Gastrocnemius medialis (tissue), 4 donors: Measurements from ENCODE around the gene LGALS7.

Source experiments
- POLR2A ChIP-seq, 2 donors: fragments of 450-650 bp; IDR thresholded peaks; one replicate each; pipeline ENCODE4 v1.6.1; 2017; ENCODE audit warnings: antibody characterized with exemption in 2 of 2, mild to moderate bottlenecking in 2 of 2, moderate library complexity in 2 of 2
- TF ChIP-seq, protein P1 (sequence below), 5 experiments: fragments of 450-650 bp in 3 of 5; fragments of 200-600 bp in 2 of 5; sonication (generic) in 2 of 5; IDR thresholded peaks in 4 of 5; conservative IDR thresholded peaks in 1 of 5; 1 replicate in 4 of 5; 2 replicates in 1 of 5; pipeline ENCODE4 v1.5.1; 2016 to 2019; ENCODE audit warnings: antibody characterized with exemption in 5 of 5, mild to moderate bottlenecking in 3 of 5, moderate library complexity in 3 of 5

GRCh38 chr19:38737921-38738737 is 35.2 kb downstream of the LGALS7 start:
- TF ChIP-seq, protein P1, sequence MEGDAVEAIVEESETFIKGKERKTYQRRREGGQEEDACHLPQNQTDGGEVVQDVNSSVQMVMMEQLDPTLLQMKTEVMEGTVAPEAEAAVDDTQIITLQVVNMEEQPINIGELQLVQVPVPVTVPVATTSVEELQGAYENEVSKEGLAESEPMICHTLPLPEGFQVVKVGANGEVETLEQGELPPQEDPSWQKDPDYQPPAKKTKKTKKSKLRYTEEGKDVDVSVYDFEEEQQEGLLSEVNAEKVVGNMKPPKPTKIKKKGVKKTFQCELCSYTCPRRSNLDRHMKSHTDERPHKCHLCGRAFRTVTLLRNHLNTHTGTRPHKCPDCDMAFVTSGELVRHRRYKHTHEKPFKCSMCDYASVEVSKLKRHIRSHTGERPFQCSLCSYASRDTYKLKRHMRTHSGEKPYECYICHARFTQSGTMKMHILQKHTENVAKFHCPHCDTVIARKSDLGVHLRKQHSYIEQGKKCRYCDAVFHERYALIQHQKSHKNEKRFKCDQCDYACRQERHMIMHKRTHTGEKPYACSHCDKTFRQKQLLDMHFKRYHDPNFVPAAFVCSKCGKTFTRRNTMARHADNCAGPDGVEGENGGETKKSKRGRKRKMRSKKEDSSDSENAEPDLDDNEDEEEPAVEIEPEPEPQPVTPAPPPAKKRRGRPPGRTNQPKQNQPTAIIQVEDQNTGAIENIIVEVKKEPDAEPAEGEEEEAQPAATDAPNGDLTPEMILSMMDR (IDR thresholded peaks at IDR 0.05 in 4 of 5, conservative IDR thresholded peaks at IDR 0.05 in 1 of 5) = no peak
- no peak for TF ChIP-seq POLR2A (IDR thresholded peaks at IDR 0.05)
